Stimulated activated CD8-positive, alpha-beta memory T cell treated with anti-CD3 and anti-CD28 coated beads, Interleukin-4, amount 100 ng/mL, for 4 hours (primary cell): Measurements from ENCODE around the gene USP17L15.
A peak's percentile ranks its signal among the peaks of the same experiment; 100 is the strongest.
"Not testable (repeated sequence)": the region's sequence is repeated elsewhere in the genome, so short reads cannot be mapped to it uniquely, and the experiment has no call there.

Experiments used
- DNase-seq, 2 donors: peaks; one replicate each; pipeline ENCODE4 v3.0.0-alpha.2; 2020; ENCODE audit warnings: low read depth in 2 of 2, low spot score in 1 of 2

The USP17L15 gene, protein sequence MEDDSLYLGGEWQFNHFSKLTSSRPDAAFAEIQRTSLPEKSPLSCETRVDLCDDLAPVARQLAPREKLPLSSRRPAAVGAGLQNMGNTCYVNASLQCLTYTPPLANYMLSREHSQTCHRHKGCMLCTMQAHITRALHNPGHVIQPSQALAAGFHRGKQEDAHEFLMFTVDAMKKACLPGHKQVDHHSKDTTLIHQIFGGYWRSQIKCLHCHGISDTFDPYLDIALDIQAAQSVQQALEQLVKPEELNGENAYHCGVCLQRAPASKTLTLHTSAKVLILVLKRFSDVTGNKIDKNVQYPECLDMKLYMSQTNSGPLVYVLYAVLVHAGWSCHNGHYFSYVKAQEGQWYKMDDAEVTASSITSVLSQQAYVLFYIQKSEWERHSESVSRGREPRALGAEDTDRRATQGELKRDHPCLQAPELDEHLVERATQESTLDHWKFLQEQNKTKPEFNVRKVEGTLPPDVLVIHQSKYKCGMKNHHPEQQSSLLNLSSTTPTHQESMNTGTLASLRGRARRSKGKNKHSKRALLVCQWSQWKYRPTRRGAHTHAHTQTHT

DNA sequence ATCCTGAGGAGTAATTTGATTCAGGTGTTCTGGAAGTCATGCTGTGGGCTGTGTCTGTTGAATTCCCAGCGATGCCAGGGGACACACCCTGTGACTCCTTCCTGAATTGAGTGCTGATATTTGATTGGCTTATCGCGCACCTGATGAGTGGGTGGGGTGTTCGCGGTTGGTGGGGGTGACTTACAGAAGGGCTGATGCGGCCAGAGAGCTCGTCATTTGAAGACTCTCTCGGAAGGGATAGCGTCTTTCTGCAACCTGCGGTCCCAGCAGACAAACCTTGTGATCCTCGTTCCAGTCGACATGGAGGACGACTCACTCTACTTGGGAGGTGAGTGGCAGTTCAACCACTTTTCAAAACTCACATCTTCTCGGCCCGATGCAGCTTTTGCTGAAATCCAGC is at the start of gene USP17L15:
USP17L15 (plus strand) TSS at position 301 of the 400 bp plus-strand sequence; CDS start at position 301, 0 bp downstream.
- DNase-seq, result not testable (repeated sequence)

DNA sequence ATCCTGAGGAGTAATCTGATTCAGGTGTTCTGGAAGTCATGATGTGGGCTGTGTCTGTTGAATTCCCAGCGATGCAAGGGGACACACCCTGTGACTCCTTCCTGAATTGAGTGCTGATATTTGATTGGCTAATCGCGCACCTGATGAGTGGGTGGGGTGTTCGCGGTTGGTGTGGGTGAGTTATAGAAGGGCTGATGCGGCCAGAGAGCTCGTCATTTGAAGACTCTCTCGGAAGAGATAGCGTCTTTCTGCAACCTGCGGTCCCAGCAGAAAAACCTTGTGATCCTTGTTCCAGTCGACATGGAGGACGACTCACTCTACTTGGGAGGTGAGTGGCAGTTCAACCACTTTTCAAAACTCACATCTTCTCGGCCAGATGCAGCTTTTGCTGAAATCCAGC is 23.8 kb upstream of the USP17L15 start, which contains the start of gene USP17L10:
USP17L10 (plus strand) TSS at position 301 of the 400 bp plus-strand sequence; CDS start at position 301, 0 bp downstream.
- not testable (repeated sequence) for DNase-seq

DNA sequence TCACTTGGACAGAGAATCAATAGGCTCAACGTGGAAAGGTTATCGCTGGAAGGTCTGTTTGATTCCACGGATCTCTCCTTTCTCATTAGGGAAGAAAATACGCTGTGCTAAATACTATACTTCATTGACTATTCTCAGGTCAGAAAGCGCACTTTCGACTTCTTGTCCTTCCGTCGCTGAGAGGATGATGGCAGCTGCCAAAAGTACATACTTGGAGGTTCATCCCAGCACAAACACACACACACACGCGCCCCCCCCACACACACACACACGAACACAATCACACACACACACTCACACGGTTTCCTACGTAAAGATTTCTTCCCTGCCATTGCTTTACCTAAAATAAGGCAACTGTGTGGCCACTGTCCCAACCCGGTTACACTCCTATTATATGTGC is 19.5 kb upstream of the USP17L15 start:
- not testable (repeated sequence) for DNase-seq

DNA sequence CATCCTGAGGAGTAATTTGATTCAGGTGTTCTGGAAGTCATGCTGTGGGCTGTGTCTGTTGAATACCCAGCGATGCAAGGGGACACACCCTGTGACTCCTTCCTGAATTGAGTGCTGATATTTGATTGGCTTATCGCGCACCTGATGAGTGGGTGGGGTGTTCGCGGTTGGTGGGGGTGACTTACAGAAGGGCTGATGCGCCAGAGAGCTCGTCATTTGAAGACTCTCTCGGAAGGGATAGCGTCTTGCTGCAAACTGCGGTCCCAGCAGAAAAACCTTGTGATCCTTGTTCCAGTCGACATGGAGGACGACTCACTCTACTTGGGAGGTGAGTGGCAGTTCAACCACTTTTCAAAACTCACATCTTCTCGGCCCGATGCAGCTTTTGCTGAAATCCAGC is 19.1 kb upstream of the USP17L15 start, which contains the start of gene USP17L11:
USP17L11 (plus strand) TSS at position 301 of the 400 bp plus-strand sequence; CDS start at position 301, 0 bp downstream.
- DNase-seq, result not testable (repeated sequence)

DNA sequence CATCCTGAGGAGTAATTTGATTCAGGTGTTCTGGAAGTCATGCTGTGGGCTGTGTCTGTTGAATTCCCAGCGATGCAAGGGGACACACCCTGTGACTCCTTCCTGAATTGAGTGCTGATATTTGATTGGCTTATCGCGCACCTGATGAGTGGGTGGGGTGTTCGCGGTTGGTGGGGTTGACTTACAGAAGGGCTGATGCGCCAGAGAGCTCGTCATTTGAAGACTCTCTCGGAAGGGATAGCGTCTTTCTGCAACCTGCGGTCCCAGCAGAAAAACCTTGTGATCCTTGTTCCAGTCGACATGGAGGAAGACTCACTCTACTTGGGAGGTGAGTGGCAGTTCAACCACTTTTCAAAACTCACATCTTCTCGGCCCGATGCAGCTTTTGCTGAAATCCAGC is 14.3 kb upstream of the USP17L15 start, which contains the start of gene USP17L12:
USP17L12 (plus strand) TSS at position 301 of the 400 bp plus-strand sequence; CDS start at position 301, 0 bp downstream.
- DNase-seq, result not testable (repeated sequence)

DNA sequence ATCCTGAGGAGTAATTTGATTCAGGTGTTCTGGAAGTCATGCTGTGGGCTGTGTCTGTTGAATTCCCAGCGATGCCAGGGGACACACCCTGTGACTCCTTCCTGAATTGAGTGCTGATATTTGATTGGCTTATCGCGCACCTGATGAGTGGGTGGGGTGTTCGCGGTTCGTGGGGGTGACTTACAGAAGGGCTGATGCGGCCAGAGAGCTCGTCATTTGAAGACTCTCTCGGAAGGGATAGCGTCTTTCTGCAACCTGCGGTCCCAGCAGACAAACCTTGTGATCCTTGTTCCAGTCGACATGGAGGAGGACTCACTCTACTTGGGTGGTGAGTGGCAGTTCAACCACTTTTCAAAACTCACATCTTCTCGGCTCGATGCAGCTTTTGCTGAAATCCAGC is 9.6 kb upstream of the USP17L15 start, which contains the start of gene USP17L13:
USP17L13 (plus strand) TSS at position 301 of the 400 bp plus-strand sequence; CDS start at position 301, 0 bp downstream.
- not testable (repeated sequence) for DNase-seq

DNA sequence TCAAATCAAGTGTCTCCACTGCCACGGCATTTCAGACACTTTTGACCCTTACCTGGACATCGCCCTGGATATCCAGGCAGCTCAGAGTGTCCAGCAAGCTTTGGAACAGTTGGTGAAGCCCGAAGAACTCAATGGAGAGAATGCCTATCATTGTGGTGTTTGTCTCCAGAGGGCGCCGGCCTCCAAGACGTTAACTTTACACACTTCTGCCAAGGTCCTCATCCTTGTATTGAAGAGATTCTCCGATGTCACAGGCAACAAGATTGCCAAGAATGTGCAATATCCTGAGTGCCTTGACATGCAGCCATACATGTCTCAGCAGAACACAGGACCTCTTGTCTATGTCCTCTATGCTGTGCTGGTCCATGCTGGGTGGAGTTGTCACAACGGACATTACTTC is 3.9 kb upstream of the USP17L15 start:
- not testable (repeated sequence) for DNase-seq

DNA sequence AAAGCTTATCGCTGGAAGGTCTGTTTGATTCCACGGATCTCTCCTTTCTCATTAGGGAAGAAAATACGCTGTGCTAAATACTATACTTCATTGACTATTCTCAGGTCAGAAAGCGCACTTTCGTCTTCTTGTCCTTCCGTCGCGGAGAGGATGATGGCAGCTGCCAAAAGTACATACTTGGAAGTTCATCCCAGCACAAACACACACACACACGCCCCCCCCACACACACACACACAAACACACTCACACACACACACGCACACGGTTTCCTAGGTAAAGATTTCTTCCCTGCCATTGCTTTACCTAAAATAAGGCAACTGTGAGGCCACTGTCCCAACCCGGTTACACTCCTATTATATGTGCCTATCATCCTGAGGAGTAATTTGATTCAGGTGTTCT is 4.3 kb downstream of the USP17L15 start:
- DNase-seq, result not testable (repeated sequence)

DNA sequence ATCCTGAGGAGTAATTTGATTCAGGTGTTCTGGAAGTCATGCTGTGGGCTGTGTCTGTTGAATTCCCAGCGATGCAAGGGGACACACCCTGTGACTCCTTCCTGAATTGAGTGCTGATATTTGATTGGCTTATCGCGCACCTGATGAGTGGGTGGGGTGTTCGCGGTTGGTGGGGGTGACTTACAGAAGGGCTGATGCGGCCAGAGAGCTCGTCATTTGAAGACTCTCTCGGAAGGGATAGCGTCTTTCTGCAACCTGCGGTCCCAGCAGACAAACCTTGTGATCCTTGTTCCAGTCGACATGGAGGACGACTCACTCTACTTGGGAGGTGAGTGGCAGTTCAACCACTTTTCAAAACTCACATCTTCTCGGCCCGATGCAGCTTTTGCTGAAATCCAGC is 9.4 kb downstream of the USP17L15 start, which contains the start of gene USP17L17:
USP17L17 (plus strand) TSS at position 301 of the 400 bp plus-strand sequence; CDS start at position 301, 0 bp downstream.
- DNase-seq, result not testable (repeated sequence)

DNA sequence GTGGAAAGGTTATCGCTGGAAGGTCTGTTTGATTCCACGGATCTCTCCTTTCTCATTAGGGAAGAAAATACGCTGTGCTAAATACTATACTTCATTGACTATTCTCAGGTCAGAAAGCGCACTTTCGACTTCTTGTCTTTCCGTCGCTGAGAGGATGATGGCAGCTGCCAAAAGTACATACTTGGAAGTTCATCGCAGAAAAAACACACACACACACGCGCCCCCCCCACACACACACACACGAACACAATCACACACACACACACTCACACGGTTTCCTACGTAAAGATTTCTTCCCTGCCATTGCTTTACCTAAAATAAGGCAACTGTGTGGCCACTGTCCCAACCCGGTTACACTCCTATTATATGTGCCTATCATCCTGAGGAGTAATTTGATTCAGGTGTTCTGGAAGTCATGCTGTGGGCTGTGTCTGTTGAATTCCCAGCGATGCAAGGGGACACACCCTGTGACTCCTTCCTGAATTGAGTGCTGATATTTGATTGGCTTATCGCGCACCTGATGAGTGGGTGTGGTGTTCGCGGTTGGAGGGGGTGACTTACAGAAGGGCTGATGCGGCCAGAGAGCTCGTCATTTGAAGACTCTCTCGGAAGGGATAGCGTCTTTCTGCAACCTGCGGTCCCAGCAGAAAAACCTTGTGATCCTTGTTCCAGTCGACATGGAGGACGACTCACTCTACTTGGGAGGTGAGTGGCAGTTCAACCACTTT is 13.9 kb downstream of the USP17L15 start, which contains the start of gene USP17L18:
USP17L18 (plus strand) TSS at position 678 of the 728 bp plus-strand sequence; CDS start at position 678, 0 bp downstream.
- DNase-seq, result peak in 1 of 2 donors; percentile 0

DNA sequence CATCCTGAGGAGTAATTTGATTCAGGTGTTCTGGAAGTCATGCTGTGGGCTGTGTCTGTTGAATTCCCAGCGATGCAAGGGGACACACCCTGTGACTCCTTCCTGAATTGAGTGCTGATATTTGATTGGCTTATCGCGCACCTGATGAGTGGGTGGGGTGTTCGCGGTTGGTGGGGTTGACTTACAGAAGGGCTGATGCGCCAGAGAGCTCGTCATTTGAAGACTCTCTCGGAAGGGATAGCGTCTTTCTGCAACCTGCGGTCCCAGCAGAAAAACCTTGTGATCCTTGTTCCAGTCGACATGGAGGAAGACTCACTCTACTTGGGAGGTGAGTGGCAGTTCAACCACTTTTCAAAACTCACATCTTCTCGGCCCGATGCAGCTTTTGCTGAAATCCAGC is 18.9 kb downstream of the USP17L15 start, which contains the start of gene USP17L19:
USP17L19 (plus strand) TSS at position 301 of the 400 bp plus-strand sequence; CDS start at position 301, 0 bp downstream.
- DNase-seq, result not testable (repeated sequence)

DNA sequence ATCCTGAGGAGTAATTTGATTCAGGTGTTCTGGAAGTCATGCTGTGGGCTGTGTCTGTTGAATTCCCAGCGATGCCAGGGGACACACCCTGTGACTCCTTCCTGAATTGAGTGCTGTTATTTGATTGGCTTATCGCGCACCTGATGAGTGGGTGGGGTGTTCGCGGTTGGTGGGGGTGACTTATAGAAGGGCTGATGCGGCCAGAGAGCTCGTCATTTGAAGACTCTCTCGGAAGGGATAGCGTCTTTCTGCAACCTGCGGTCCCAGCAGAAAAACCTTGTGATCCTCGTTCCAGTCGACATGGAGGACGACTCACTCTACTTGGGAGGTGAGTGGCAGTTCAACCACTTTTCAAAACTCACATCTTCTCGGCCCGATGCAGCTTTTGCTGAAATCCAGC is 23.6 kb downstream of the USP17L15 start, which contains the start of gene USP17L20:
USP17L20 (plus strand) TSS at position 301 of the 400 bp plus-strand sequence; CDS start at position 301, 0 bp downstream.
- DNase-seq, result not testable (repeated sequence)

DNA sequence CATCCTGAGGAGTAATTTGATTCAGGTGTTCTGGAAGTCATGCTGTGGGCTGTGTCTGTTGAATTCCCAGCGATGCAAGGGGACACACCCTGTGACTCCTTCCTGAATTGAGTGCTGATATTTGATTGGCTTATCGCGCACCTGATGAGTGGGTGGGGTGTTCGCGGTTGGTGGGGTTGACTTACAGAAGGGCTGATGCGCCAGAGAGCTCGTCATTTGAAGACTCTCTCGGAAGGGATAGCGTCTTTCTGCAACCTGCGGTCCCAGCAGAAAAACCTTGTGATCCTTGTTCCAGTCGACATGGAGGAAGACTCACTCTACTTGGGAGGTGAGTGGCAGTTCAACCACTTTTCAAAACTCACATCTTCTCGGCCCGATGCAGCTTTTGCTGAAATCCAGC is 28.4 kb downstream of the USP17L15 start, which contains the start of gene USP17L21:
USP17L21 (plus strand) TSS at position 301 of the 400 bp plus-strand sequence; CDS start at position 301, 0 bp downstream.
- DNase-seq, result not testable (repeated sequence)

DNA sequence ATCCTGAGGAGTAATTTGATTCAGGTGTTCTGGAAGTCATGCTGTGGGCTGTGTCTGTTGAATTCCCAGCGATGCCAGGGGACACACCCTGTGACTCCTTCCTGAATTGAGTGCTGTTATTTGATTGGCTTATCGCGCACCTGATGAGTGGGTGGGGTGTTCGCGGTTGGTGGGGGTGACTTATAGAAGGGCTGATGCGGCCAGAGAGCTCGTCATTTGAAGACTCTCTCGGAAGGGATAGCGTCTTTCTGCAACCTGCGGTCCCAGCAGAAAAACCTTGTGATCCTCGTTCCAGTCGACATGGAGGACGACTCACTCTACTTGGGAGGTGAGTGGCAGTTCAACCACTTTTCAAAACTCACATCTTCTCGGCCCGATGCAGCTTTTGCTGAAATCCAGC is 33.1 kb downstream of the USP17L15 start, which contains the start of gene USP17L22:
USP17L22 (plus strand) TSS at position 301 of the 400 bp plus-strand sequence; CDS start at position 301, 0 bp downstream.
- not testable (repeated sequence) for DNase-seq

DNA sequence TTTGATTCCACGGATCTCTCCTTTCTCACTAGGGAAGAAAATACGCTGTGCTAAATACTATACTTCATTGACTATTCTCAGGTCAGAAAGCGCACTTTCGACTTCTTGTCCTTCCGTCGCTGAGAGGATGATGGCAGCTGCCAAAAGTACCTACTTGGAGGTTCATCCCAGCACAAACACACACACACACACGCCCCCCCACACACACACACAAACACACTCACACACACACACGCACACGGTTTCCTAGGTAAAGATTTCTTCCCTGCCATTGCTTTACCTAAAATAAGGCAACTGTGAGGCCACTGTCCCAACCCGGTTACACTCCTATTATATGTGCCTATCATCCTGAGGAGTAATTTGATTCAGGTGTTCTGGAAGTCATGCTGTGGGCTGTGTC is 37.5 kb downstream of the USP17L15 start:
- peak in 1 of 2 donors; percentile 3 for DNase-seq
